GM21619 (cell line): Measurements from ENCODE around the gene SH3GLB2.

Source experiments
- ATAC-seq: cut with Tn5 transposase; IDR thresholded peaks from one replicate; pipeline ENCODE4 v1.9.1; 2021; ENCODE audit not compliant: unreplicated experiment

Gene SH3GLB2

GRCh38 chr9:129028192-129028966, at the start of gene SH3GLB2:
SH3GLB2 (minus strand) TSS chr9:129028331; CDS start chr9:129028154, 177 bp downstream.
- ATAC-seq = peak; percentile 63

GRCh38 chr9:129077236-129077635, 49.1 kb upstream of the SH3GLB2 start:
- no peak for ATAC-seq

- ATAC-seq = no peak
These were observed 48.5 kb upstream of the SH3GLB2 start for GRCh38 chr9:129076640-129077037.

- ATAC-seq = no peak
These were observed 48.0 kb upstream of the SH3GLB2 start for GRCh38 chr9:129075996-129076639.

- no peak for ATAC-seq
These were observed 46.0 kb upstream of the SH3GLB2 start for GRCh38 chr9:129074106-129074505.

GRCh38 chr9:129073404-129073803, 45.3 kb upstream of the SH3GLB2 start:
- no peak for ATAC-seq

GRCh38 chr9:129072171-129072570, 44.0 kb upstream of the SH3GLB2 start:
- no peak for ATAC-seq

- no peak for ATAC-seq
These were observed 43.5 kb upstream of the SH3GLB2 start for GRCh38 chr9:129071526-129072126.

- ATAC-seq = no peak
These were observed 42.8 kb upstream of the SH3GLB2 start for GRCh38 chr9:129070696-129071525.

GRCh38 chr9:129069862-129070641, 41.9 kb upstream of the SH3GLB2 start:
- no peak for ATAC-seq

- ATAC-seq = peak; percentile 66
These were observed 41.1 kb upstream of the SH3GLB2 start for GRCh38 chr9:129068990-129069861.

GRCh38 chr9:129068110-129068509, 40.0 kb upstream of the SH3GLB2 start:
- ATAC-seq = no peak

GRCh38 chr9:129064499-129064908, 36.4 kb upstream of the SH3GLB2 start:
- ATAC-seq = no peak

GRCh38 chr9:129063061-129063460, 34.9 kb upstream of the SH3GLB2 start:
- ATAC-seq = no peak

GRCh38 chr9:129060991-129061390, 32.9 kb upstream of the SH3GLB2 start:
- no peak for ATAC-seq

GRCh38 chr9:129059796-129060785, 32.0 kb upstream of the SH3GLB2 start:
- ATAC-seq = no peak

GRCh38 chr9:129058965-129059795, 31.0 kb upstream of the SH3GLB2 start:
- no peak for ATAC-seq
